CD4-positive, alpha-beta T cell treated with Interleukin-10 for 1 hour (primary cell): ENCODE data around the gene CD38.
A peak's percentile ranks its signal among the peaks of the same experiment; 100 is the strongest.
"Not testable (repeated sequence)": the region's sequence is repeated elsewhere in the genome, so short reads cannot be mapped to it uniquely, and the experiment has no call there.

Source experiments
- DNase-seq: peaks from one replicate; pipeline ENCODE4 v3.0.0-alpha.2; 2020

CD38 gene

GRCh38 chr4:15802497-15802896, 24.4 kb downstream of the CD38 start:
- DNase-seq: not testable (repeated sequence)

DNA sequence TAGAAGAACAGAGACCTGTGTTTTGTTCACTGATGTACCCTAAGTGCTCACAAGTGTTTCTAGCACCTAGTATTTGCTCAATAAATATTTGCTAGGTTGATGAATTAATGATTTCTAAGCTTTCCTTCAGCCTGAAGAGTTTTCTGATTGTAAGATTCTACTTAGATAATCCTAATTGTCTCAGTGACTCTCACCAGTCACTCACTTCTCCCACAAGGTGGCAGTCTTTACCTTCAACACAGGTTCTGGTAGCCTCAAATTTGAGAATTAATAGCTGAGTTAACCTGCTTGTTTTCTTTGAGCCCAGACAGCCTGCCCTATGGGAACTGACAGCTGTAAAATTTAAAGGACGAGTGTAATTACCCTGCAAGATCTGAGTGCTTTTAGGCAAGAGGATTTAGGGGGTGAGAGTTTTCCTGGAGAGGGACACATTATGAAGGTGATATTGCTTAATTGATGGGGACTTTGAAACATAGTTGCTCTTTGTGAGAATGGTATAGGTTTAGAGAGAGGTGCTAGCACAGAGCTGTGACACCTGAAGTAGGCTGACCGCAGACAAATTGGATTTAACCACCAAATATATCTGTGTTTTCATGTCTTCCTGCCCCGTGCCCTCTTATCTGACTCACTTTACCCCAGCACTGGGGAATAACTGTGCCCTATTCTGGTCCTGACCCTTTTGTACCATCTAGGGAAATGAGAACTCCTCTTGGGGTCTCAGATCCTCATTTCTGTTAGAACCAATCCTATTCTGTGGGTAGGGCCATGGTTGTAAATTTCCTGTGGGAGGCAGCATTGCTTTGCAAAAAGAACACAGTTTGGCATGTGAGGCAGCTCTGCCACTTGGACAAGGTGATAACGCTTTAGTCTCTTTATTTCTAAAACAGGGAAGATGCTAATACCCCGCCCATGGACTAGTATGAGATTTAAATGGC, 27.7 kb downstream of the CD38 start:
- DNase-seq: peak; percentile 67

DNA sequence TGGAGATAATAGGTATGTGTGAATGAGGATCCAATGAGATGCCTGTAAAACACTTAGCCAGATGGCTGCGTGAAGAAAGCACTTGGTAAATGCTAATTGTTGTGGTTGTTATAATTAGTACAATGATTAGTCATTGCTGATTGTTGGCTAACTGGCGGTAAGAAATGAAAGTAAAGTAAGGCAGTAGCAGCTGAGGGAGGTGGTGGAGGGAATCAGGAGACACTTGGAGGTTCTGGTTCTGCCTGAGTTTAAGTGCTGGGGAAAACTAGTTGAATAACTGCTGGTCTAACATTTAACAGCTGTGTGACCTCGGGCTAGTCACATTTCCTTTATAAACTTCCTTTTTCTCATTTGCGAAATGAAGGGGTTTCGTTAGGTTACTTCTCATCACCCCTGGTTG, 30.9 kb downstream of the CD38 start:
- DNase-seq: peak; percentile 14

- no peak for DNase-seq
Observed at GRCh38 chr4:15809466-15809865, 31.3 kb downstream of the CD38 start.

GRCh38 chr4:15811703-15812337, 33.7 kb downstream of the CD38 start:
- no peak for DNase-seq

DNA sequence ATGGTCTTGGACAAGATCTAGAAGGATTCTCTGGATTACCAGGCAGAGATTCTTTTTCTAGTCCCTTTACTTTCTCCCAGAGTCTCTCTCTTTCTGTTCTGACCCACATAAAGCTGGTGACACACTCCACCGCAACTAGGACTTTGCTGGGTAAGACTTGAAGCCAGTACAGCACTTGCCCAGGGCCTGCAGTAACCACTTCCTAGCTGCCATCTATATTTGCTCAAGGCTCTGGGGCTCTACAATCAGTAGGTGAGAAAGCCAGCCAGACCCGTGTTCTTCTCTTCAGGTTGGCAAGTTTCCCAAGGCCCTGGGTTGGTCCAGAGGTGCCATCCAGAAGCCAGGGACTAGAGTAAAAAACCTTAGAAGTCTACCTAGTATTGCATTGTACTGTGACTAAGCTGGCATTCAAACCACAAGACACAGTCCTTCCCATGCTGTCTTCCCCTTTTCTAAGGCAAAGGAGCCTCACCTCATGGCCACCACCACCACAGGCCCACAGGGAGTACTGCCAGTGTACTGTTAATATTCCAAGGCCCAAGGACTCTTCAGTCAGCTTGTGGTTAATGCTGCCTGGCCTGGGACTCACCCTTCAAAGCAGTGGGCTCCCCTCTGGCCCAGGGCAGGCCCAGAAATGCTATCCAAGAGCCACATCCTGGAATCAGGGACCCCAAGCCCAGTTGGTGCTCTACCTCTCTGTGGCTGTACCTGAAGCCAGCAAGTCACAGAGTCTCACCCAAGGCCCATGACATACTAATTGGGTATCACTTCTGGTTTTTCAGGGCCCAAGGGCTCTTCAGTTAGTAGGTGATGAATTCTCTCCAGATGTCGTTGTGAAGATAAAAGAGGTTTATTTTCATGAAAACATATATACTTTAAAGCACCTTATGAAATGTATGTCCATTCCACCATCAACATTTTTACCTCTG, 54.7 kb downstream of the CD38 start:
- no peak for DNase-seq

- no peak for DNase-seq
Observed at GRCh38 chr4:15833801-15834200, 55.7 kb downstream of the CD38 start.

DNA sequence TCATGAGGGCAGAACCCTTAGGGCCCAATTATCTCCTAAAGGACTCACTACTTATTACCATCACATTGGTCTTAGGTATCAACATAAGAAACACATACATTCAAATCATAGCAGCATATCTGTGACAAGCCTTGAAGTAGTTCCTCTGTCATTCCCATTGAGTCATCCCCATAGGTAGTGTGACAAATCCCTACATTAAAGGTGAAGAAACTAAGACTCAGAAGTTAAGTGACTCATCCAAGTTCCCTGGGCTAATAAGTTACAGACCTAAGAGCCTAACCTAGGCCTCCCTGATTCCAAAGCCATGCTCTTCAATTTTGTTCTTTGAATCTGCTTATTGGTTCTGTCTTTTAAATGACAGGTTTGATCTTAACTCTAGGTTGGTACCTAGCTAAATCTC, 58.2 kb downstream of the CD38 start:
- no peak for DNase-seq

- DNase-seq: no peak
Observed at GRCh38 chr4:15837591-15837990, 59.5 kb downstream of the CD38 start.

DNA sequence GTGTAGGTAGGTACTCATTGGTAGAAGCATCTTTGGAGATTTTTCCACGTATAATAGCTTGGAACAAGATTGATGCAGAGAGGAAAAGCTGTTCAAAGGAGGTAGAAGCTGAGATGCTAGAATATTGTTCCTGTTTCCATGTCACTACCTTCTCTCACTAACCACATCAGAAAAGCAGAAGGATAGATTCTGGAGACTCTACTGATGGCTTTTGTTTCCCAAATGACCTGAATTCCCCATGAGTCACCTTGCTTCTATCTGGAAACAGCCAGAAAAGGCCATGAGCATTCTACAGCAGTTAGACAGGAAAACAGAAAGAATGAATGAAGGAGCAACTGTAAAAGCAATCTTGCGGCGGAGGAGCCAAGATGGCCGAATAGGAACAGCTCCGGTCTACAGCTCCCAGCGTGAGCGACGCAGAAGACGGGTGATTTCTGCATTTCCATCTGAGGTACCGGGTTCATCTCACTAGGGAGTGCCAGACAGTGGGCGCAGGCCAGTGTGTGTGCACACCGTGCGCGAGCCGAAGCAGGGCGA, 63.1 kb downstream of the CD38 start:
- not testable (repeated sequence) for DNase-seq

- DNase-seq: no peak
Observed at GRCh38 chr4:15847746-15848145, 69.6 kb downstream of the CD38 start.

- DNase-seq: no peak
Observed at GRCh38 chr4:15848191-15848842, 70.2 kb downstream of the CD38 start.

GRCh38 chr4:15851969-15852368, 73.8 kb downstream of the CD38 start:
- no peak for DNase-seq

DNA sequence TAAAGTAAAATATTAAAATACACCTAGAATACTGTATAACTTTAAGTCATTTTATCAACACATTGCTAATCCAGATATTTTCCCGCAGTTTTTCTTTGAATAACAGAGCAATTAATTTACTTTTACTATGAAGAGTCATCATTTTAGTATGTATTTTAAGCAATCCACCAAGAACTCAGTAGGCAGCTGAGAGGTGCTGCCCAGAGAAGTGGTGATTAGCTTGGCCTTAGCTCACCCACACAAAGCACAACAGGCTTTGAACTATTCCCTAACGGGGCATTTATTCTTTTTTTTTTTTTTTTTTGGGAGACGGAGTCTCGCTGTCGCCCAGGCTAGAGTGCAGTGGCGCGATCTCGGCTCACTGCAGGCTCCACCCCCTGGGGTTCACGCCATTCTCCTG, 74.4 kb downstream of the CD38 start:
- DNase-seq: no peak

DNA sequence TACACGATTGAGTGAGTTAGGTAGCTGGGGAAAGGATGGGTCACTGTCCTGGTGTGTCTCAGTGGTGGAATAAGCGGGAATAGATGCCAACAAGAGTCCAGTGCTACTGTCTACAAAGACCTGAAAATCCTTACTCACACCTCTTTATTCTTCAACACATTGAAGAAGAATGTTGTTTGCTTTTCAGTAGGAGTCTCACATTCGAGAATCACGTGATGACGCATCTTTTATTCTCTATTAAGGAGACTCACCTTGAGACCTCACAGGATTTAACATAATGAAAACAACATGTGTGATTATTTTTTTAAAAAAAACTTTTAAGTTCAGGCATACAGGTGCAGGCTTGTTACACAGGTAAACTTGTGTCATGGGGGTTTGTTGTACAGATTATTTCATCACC, 75.2 kb downstream of the CD38 start:
- no peak for DNase-seq

DNA sequence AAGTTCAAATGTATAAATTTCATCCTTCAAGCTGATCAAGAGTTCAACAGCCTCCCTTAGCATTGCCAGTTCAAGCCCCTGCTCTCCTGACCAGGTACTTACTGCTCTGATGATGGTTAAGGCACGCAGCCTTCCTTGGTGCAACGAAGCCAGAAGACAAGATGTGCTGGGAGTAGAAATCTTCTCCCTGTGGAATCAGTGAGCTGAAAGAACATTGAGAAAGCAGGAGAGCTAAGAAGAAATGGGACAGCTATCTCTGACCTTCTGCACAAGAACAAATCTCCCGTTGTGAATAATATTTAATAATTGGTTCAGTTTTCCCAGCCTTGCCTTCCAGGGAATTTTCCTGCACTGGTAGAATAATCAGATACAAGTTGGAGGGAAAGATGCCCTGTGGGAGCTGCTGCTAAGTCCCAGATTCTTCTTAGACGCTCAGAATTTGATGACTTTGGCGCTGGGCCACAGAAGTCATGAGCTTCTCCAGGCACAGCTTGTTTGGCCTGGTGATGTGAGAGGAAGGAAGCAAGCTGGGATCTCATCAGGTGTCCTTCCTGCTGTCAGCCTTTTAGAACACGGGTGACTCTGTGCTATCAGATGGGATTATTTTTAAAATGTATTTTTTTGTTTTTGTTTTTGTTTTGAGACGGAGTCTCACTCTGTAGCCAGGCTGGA, 77.8 kb downstream of the CD38 start:
- DNase-seq: no peak

DNA sequence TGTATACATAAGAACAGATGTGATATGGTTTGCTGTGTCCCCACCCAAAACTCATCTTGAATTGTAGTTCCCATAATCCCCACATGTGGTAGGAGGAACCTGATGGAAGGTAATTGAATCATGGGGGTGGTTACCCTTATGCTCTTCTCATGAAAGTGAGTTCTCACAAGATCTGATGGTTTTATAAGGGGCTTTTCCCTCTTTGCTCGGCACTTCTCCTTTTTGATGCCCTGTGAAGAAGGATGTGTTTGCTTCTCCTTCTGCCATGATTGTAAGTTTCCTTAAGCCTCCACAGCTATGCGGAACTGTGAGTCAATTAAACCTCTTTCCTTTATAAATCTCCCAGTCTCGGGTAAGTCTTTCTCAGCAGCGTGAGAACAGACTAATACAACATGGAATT, 83.1 kb downstream of the CD38 start:
- not testable (repeated sequence) for DNase-seq

DNA sequence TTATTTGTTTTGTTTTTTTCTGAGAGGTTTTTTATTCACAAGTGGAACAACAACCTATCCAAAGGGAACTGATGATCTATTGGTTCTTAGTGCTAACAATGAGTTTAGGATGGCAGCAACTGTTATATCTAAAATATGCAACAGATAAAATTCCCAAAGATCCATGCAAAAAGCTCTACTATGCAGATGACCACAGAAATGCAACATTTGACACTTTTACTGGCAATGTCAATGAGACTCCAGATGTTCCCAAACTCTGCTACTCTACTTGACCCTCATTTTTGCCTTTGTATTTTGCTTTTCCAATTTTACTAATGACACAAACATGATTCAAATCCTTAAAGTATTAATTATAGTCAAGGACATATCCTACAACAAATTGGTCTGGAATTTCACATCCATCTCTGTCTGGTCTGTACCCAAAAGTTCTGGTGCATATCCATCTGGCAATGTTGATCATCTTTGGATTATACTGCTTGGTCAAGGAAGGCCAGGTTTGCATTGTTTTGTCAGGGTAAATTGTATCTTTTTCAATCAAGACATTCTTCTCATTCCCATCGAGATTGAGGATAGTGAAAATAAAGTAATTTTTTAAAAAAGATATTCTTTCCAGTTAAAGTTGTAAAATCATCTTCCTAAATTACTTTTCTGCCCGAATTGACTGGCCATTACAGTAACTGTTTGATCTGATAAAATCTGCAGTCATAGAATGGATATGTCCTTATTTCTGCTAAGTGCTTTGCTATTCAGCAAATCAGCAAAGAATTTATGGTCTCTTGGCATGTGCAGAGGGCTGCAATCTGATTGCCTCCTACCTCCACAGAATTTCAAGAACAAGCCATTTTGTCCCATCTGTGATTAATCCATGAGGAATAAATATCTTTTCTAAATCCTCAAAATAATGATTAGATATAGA, 86.8 kb downstream of the CD38 start:
- no peak for DNase-seq

DNA sequence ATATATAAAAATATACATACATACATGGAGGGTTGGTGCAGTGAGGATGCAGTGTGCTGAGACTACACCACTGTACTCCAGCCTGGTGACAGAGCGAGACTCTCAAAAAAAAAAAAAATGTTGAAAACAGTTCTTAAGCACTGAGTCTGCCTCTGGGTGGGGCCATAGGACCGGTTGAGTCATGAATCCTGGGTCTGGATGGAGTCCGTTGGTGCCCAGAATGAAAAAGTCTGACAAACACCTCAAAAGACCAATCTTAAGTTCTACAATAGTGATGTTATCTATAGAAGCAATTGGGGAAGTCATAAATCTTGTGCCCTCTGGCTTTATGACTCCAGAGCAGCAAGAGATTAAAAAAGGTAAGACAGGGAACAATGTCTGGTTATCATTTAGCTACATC, 90.0 kb downstream of the CD38 start:
- DNase-seq: no peak

GRCh38 chr4:15868826-15869413, 90.8 kb downstream of the CD38 start:
- DNase-seq: no peak
